Ammon's horn (tissue), 1 donor: Measurements from ENCODE around the gene C2CD4A.
"Not testable (repeated sequence)": the region's sequence is repeated elsewhere in the genome, so short reads cannot be mapped to it uniquely, and the experiment has no call there.

Experiments
- DNase-seq: peaks from one replicate; pipeline ENCODE4 v3.0.0-alpha.2; 2016; ENCODE audit warnings: low spot score

The C2CD4A gene

GRCh38 chr15:62066663-62067447 is at the start of gene C2CD4A:
Gene C2CD4A (plus strand): TSS chr15:62066977. CDS start chr15:62067614, 637 bp downstream.
- DNase-seq = peak; percentile 31

DNA sequence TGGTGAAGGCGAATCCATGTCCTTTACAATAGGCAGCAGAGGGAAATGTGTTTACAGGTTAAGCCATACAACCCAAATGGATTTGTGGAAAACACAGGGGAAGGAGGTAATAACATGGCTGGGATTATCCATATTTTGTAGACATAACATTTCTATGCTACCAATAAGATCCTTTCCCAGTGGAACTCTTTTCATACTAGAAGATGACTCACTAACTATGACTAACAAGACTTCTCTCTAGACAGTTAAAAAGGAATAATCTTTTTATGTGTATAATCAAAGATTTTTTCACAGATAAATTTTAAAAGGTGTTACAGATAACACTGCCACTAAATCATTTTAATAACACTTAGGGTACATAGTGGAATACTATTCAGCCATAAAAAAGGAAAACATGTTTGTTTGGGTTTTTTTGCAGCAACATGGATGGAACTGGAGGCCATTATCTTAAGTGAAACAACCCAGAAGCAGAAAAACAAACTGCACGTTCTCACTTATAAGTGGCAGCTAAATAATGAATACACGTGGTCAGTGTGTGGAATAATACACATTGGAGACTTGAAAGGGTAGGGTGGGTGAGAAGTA is 46.1 kb upstream of the C2CD4A start:
- DNase-seq = no peak

DNA sequence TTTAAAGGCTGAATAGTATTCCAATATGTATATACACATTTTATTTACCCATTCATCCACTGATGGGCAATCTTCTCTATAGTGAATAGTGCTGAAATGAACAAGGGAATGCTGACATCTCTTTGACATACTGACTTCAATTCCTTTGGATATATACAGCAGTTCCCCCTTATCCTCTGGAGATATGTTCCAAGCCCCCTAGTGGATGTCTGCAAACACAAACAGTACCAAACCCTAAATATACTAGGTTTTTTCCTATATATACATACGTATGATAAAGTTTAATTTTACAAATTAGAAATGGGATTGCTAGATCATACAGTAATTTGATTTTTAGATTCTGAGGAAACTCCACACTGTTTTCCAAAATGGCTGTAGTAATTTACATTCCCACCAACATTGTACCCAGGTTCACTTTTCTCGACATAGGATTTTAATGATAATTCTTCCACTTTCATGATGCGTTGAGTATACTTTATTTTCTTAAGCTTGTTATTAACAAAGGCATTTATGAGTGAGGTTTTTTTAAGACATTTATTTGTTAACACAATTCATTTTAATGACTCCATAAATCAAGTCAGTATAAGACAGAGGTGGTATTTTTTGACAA is 44.7 kb upstream of the C2CD4A start:
- no peak for DNase-seq

DNA sequence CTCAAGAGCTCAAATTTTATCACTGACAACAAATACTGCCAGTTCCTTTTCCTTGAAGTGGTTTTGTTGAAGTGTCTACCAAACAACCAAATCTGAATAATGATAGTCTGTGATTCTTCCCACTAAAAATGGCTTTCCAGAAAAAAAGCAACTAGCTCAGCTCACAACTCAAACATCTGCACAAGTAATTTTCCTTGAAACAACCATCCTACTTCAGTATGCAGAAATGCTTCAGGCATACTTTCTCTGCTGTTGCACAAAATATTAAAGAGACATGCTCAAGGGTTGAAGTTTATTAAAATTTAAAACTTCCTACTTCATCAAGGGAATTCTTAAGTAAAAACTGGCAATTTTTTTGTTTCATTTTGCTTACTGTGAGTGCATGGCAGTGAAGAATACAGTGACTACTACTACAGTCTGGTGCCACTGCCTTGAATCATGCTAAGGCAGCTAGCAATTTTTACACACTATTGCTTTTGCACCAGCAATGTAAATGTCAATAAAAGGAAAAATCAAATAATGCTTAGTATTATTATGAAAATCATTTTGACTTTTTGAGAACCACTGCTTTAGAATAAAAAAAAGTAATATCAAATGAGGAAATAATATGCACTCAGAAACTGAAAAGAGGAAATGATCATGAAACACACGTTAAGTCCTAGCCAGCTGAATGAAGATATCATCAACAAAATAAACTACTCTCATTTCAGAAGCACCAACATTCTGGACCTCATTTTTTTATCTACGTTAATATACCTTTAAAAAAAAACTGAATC is 40.1 kb upstream of the C2CD4A start:
- no peak for DNase-seq

DNA sequence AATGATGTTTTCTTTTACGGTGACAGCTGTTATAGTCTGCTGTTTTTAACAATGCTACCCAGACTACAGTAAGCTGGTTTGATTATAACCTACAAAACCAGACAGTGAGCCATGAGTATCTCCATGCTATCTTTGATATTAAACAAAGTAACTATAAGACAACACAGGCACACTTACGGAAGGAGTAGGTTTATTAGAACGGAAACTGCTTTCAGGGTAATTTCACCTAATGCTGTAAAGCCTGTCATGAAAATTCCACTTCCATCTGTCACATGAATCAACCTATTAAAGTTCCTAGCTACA is 39.6 kb upstream of the C2CD4A start:
- DNase-seq = no peak

DNA sequence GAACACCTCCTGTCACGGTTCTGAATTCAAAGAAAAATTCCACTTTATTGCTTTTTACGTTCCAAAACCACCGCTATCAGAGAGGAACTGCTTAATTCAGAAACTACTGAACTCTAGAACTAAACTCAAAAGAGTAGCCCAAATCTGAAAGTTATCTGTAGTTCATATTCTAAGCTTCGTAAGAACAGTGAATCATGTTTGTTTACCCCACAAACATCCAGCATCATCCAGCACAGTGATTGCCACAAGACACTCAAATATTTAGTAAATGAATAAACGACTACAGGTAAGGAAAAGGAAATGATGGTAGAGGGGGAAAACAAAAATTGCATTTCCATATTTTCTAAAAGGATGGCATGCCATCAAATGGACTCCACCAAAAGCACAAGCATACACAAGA is 38.9 kb upstream of the C2CD4A start:
- no peak for DNase-seq

GRCh38 chr15:62035256-62035924 is 31.4 kb upstream of the C2CD4A start:
- DNase-seq = no peak

DNA sequence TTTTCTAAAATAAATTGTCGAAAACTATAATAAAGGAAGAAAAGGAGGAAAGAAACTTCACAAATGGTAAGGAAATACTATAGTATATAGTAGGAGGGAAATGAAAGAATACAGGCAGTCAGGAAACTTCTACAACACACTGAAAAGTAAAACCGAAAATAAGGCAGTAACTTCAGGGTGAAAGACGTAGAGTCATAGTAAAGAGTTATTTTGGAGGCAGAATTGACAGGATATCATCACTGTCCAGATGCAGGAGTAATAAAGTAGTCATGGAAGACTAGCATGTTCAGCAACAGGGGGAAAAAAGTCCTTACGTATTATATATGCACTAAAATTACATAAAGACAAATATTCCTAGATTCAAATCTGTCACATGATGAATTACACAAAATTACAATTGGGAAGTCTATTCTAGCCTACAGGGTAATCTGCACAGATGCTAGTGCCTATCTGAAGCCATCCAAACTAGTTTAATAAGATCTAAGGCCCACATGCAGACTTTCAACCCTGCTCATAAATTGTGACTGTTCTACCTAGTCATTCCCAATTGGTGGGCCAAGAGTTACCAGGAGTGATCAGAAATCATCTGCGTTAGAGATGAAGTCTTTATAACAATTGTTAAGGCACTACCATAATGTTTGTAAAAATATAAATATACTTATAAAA is 20.6 kb upstream of the C2CD4A start:
- no peak for DNase-seq

DNA sequence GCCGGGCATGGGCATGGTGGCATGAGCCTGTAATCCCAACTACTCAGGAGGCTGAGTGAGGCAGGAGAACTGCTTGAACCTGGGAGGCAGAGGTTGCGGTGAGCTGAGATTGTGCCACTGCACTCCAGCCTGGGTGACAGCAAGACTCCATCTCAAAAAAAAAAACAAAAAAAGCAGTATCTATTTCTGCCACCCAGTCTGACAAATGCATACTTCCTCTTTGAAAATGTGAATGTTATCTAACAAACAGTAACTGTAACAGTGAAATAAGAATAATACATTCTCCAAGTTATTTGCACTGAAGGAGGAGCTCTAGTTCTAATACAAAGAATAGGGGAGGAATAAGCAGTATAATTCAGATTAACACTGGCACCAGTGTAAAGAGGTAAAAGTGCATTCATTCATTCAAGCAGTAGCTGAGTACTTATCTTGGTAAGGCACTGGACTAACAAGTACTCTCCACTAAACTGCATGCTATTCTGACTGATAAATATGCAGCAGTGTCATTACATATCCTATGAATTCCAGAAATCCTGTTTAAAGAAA is 19.4 kb upstream of the C2CD4A start:
- DNase-seq = no peak

GRCh38 chr15:62048254-62048653 is 18.5 kb upstream of the C2CD4A start:
- not testable (repeated sequence) for DNase-seq

GRCh38 chr15:62050115-62050514 is 16.7 kb upstream of the C2CD4A start:
- DNase-seq = no peak

GRCh38 chr15:62051166-62051565 is 15.6 kb upstream of the C2CD4A start:
- no peak for DNase-seq

GRCh38 chr15:62052713-62053112 is 14.1 kb upstream of the C2CD4A start:
- DNase-seq = no peak

- DNase-seq = no peak
These were observed 13.2 kb upstream of the C2CD4A start for GRCh38 chr15:62053439-62054085.

- DNase-seq = no peak
These were observed 11.8 kb upstream of the C2CD4A start for GRCh38 chr15:62054979-62055378.

GRCh38 chr15:62057341-62057980 is 9.3 kb upstream of the C2CD4A start:
- no peak for DNase-seq

- no peak for DNase-seq
These were observed 8.3 kb upstream of the C2CD4A start for GRCh38 chr15:62058327-62059028.

DNA sequence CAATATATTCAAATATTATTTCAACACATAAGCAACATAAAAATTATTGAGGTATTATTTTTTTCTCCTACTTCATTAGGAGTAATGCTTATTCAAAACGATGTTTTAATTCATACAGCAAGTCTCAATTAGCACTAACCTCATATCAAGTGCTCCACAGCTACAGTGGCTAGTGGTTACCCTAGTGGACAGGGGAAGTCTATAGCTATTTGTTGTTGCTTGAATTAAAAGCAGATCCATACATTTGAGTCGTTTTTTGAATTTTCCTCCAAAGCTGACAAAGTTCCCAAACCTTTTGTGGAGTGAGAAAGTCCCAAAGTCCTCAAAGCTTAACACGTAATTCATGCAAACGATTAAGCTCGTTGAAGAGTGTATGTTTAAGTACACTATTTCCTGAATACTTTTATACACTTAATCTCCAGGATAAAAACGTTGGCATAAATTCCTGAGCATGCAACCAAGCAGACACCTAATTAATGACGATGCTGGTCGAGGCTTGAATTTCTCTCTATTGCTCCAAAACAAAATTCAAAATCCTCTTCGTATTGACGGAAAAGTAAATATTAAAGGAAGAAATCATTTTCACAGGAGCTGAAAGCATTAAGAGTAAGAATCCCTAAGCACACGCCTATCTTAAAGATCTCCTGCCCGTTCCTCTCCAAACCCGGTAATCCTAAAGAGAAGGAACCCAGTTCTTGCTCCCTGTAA is 7.5 kb upstream of the C2CD4A start:
- no peak for DNase-seq

DNA sequence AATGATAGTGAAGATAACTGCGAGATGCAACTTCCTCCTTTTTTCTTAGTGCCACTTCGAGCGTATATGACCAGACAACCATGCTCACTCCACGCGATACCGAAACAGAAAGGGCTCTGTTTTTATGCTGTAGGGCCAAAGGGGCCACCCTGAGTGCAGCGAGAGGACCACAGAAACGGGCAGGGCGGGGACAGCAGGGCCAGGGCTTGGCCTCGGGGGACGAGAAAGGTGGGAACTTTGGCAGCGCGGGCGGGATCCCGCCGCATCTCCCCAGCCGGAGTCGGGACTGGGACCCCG is 7.0 kb upstream of the C2CD4A start:
- DNase-seq = peak; percentile 49
